ENCODE data around the gene TMEM94. TPM values are rescaled to one million over a fixed set of nuclear protein-coding genes. Genes with fewer than 3 reads are reported as not detected.

Gene TMEM94
- total RNA-seq, 1 experiment from 2014 or later: 61.4 TPM

DNA sequence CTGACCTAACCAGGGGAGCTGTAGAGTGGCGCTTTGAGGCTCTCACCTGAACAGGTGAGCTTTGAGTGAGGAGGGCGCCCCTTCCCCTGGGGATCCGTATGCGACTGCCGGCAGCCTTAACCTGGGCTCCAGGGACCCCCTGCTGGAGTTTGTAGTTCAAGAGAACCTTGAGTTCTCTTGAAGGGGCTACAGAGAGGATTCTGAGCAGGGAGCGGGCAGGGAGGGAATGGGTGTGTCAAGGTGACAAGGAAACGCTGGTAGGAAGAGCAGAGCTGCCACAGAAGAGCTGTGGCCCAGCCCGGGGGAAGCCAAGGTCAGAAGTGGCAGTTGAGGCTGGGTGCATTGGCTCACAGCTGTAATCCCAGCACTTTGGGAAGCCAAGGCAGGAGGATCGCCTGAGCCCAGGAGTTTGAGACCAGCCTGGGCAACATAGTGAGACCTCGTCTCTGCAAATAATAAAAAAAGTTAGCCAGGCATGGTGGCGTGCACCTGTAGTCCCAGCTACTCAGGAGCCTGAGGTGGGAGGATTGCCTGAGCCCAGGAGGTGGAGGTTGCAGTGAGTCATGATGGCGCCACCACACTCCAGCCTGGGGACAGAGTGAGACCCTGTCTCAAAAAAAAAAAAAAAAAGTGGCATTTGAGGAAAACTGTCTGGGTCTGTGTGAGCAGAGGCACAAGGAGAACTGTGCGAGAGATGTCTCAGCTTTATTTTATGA is 70.3 kb downstream of the TMEM94 start:
- no peaks in the 10 kb centered on the region for H4K20me1 ChIP-seq (ENCODE audit: control insufficient read depth, insufficient read depth, insufficient read length)

More for the DNA sequence above, 70.3 kb downstream of the TMEM94 start:
- no CpG with 5 or more reads among the region's 13 CpGs for WGBS (ENCODE audit: extremely low coverage, insufficient read length, low lambda C conversion rate)
- no peaks in the 10 kb centered on the region for H3K4me1 ChIP-seq (ENCODE audit: insufficient read depth, low read length)
- no peak overlapping the region for H2BK12ac ChIP-seq (ENCODE audit: insufficient read length, low read depth, low read length)
- H2BK20ac ChIP-seq (ENCODE audit: low read depth, low read length, poor library complexity, severe bottlenecking): no peak overlapping the region
- H3K4me2 ChIP-seq (ENCODE audit: insufficient read depth, insufficient read length, low read length): peak overlapping the region; percentile 83
- H2AK5ac ChIP-seq (ENCODE audit: insufficient read length, low read length): no peak overlapping the region
- H3K36me3 Mint-ChIP-seq (ENCODE audit: insufficient read depth in 1 of 3, low read depth in 3 of 3): peaks cover 2 to 28% (median 25%) of the 10 kb centered on the region in 3 experiments; a peak in 6 of 7 replicates
- H3K23me2 ChIP-seq (ENCODE audit: insufficient read length, low read depth, low read length, poor library complexity, severe bottlenecking): peaks cover 14% of the 10 kb centered on the region
- H3K56ac ChIP-seq (ENCODE audit: insufficient read length, low read depth, low read length): no peak overlapping the region
- peak overlapping the region; percentile 79 to 87 for H3K4me3 Mint-ChIP-seq
- H3K9me3 Mint-ChIP-seq: no peaks in the 10 kb centered on the region
- H3K4ac ChIP-seq (ENCODE audit: low read depth, low read length): no peak overlapping the region
- H3K14ac ChIP-seq (ENCODE audit: insufficient read depth, low read length): no peak overlapping the region
- H3K27ac ChIP-seq (ENCODE audit: insufficient read length, low read depth, low read length): no peak overlapping the region
- H2BK15ac ChIP-seq (ENCODE audit: low read depth, low read length): no peak overlapping the region
- peak; percentile 63 for DNase-seq
- peak overlapping the region in 1 of 3 experiments; percentile 70; a peak in 1 of 7 replicates for H3K27ac Mint-ChIP-seq
- no peak overlapping the region for H4K8ac ChIP-seq (replicated peaks; ENCODE audit: insufficient read length, low read depth, low read length)
- no peak overlapping the region for H2AFZ ChIP-seq (ENCODE audit: low read length)
- TF ChIP-seq CTCF (conservative IDR thresholded peaks at IDR 0.05): no peak
- no peak overlapping the region for H4K5ac ChIP-seq (ENCODE audit: insufficient read length, low read depth, low read length)
- no peaks in the 10 kb centered on the region for H3K9me3 ChIP-seq (ENCODE audit: control insufficient read depth, low read depth, low read length)
- H2BK5ac ChIP-seq (ENCODE audit: insufficient read length, low read length): no peak overlapping the region
- H3K23ac ChIP-seq (ENCODE audit: insufficient read length, low read depth, low read length): no peak overlapping the region
- H3K79me2 ChIP-seq (ENCODE audit: insufficient read depth, low read length): no peaks in the 10 kb centered on the region
- no peak overlapping the region for H3K18ac ChIP-seq (ENCODE audit: insufficient read length, low read depth, low read length)
- no peak overlapping the region for H3K9ac ChIP-seq (ENCODE audit: extremely low read depth, insufficient read length, low read length)
- H3K4me1 Mint-ChIP-seq: peaks cover 25 to 30% of the 10 kb centered on the region in 2 experiments
- H3K27me3 Mint-ChIP-seq (ENCODE audit: low read depth): peaks cover 2% of the 10 kb centered on the region; the same call in 1 of the 2 replicates
- no peak overlapping the region for H2BK120ac ChIP-seq (ENCODE audit: low read depth, low read length, poor library complexity, severe bottlenecking)
- H3K27me3 ChIP-seq (ENCODE audit: insufficient read depth, low read length): no peaks in the 10 kb centered on the region
- no peak overlapping the region for H4K91ac ChIP-seq (ENCODE audit: insufficient read length, low read depth, low read length)
- no peak overlapping the region for H3T11ph ChIP-seq (ENCODE audit: low read length)
- H3K79me1 ChIP-seq (ENCODE audit: insufficient read depth, low read depth, low read length, poor library complexity, severe bottlenecking): no peaks in the 10 kb centered on the region
